Muscle layer of colon (tissue), 2 donors: Measurements from ENCODE around the gene APOA1.

Experiments
- H3K27ac ChIP-seq: one replicate; pipeline ENCODE4 v1.7.0; 2013; ENCODE audit warnings: low read depth, mild to moderate bottlenecking, low read length, moderate library complexity
- H3K27me3 ChIP-seq, 2 donors: one replicate each; pipeline ENCODE4 v1.7.0; 2013; ENCODE audit warnings: low read length in 2 of 2, mild to moderate bottlenecking in 2 of 2; ENCODE audit not compliant: insufficient read depth in 2 of 2, control insufficient read depth in 1 of 2
- H3K36me3 ChIP-seq: one replicate; pipeline ENCODE4 v1.7.0; 2013; ENCODE audit warnings: mild to moderate bottlenecking, low read length; ENCODE audit not compliant: insufficient read depth
- H3K4me1 ChIP-seq: one replicate; pipeline ENCODE4 v1.7.0; 2013; ENCODE audit warnings: mild to moderate bottlenecking, low read length; ENCODE audit not compliant: insufficient read depth
- H3K4me3 ChIP-seq, 2 donors: one replicate each; pipeline ENCODE4 v1.7.0; 2013; ENCODE audit warnings: low read length in 2 of 2, low read depth in 1 of 2, mild to moderate bottlenecking in 1 of 2, moderate library complexity in 1 of 2
- H3K9ac ChIP-seq: one replicate; pipeline ENCODE4 v1.7.0; 2013; ENCODE audit warnings: low read length
- H3K9me3 ChIP-seq: one replicate; pipeline ENCODE4 v1.7.0; 2013; ENCODE audit warnings: mild to moderate bottlenecking, low read length
- donor health status: abdominal sarcoma.
- donor health status: Adenocarcinoma of cecum.

Gene APOA1

GRCh38 chr11:116869610-116870009 is 32.2 kb upstream of the APOA1 start:
- Histone ChIP-seq H3K36me3 (peaks cover 71% of the 10 kb centered on the region), H3K27me3 (no peaks in the 10 kb centered on the region), H3K9ac (no peak overlapping the region), H3K4me1 (no peaks in the 10 kb centered on the region), H3K9me3 (no peaks in the 10 kb centered on the region), H3K27ac (no peak overlapping the region), H3K4me3 (no peak overlapping the region)

GRCh38 chr11:116868066-116868465 is 30.6 kb upstream of the APOA1 start:
- Histone ChIP-seq H3K27ac (no peak overlapping the region), H3K36me3 (peaks cover 65% of the 10 kb centered on the region), H3K9ac (no peak overlapping the region), H3K4me3 (no peak overlapping the region), H3K4me1 (no peaks in the 10 kb centered on the region), H3K27me3 (no peaks in the 10 kb centered on the region), H3K9me3 (no peaks in the 10 kb centered on the region)

DNA sequence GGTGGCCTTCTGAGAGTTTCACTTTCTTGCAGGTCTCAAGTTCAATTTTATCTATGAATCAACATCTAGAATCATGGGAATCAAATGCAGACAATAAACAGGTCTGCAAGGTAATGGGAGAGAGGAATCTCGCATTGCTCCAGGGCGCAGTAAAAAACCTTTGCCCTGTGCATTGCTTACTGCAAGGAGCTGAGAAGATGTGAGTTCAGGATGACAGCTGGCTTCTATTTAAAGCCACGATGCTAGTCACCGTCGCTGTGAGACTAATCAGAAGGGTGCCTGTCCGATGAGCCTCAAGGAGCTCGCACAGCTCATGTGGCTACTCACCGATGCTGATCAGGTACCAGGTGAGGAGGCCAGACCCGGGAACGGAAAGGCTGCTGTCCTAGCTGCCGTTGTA is 30.2 kb upstream of the APOA1 start:
- H3K27me3 ChIP-seq, result no peaks in the 10 kb centered on the region
- H3K4me1 ChIP-seq, result no peaks in the 10 kb centered on the region
- no peak overlapping the region for H3K9ac ChIP-seq
- H3K36me3 ChIP-seq, result peaks cover 61% of the 10 kb centered on the region
- H3K27ac ChIP-seq, result no peak overlapping the region
- H3K9me3 ChIP-seq, result no peaks in the 10 kb centered on the region
- no peak overlapping the region for H3K4me3 ChIP-seq

DNA sequence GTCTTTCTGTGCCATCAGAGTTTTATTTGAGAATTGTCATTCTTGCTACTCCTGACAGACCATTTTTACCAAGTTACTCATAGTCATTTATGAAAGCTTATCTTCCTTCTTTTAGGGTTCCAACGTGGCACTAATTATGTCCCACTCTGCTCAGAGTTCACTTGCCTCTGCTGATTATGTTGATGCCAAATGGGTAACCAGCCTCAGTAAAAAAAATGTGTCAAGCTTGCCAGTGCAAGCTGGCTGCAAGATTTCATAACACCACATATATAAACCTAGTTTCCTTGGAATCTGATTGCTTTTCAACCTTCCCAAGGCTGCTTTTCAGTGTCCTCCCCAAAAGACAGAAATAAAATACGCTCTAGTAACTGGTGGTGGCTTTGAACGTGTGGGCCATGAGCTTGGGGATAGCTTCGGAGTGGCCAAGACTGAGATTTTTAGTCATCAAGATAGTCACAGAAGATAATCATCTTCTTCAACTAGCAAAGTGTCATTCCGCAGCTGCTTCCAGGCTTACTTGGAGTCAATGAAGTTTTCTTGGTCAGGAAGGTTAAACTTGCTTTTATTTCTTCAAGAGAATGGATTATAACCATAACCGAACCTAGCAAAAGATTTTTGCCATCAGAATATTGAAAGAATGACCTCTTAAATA is 29.5 kb upstream of the APOA1 start:
- H3K4me3 ChIP-seq, result no peak overlapping the region
- no peaks in the 10 kb centered on the region for H3K4me1 ChIP-seq
- H3K27ac ChIP-seq, result no peak overlapping the region
- no peak overlapping the region for H3K9ac ChIP-seq
- H3K36me3 ChIP-seq, result peaks cover 65% of the 10 kb centered on the region
- no peaks in the 10 kb centered on the region for H3K27me3 ChIP-seq
- no peaks in the 10 kb centered on the region for H3K9me3 ChIP-seq

DNA sequence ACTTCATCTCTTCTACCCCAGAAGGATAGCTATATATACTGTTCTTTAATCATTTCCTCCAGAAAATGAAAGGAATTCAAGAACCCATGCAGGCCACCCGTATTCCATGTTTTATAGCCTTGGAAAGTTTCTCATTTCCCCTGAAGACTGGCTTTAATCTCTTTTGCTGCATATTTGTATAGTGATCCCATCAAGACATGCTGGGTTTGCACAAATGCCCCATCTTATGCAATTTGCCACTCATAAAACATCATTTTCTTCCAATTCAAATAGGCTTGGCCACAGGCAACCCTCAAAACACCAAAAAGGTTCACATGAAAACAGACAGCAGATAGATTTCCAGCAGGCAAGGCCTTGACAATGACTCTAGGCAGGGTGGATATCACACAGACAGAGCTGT is 28.3 kb upstream of the APOA1 start:
- no peak overlapping the region for H3K9ac ChIP-seq
- H3K4me3 ChIP-seq, result no peak overlapping the region
- H3K27me3 ChIP-seq, result no peaks in the 10 kb centered on the region
- H3K36me3 ChIP-seq, result peaks cover 69% of the 10 kb centered on the region
- no peak overlapping the region for H3K27ac ChIP-seq
- no peaks in the 10 kb centered on the region for H3K9me3 ChIP-seq
- H3K4me1 ChIP-seq, result no peaks in the 10 kb centered on the region

DNA sequence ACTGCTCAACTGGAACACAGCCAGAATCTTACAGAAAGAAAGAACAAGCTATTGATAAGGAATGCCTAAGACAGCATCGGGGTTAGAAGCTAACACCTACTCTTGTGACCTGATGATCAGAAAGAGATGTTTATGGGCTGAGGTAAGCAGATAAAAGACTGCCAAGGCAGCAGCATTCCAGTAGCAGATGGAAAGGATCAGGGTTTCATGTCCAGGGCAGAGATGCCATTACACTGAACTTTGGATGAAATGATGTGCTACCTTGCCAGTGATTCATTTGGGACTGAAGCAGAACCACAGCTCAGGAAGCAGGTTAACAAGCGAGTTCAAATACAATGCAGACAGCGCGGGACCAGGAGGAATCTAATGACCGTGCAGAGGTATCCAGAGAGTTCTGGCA is 27.1 kb upstream of the APOA1 start:
- H3K36me3 ChIP-seq, result peaks cover 67% of the 10 kb centered on the region
- H3K9me3 ChIP-seq, result no peaks in the 10 kb centered on the region
- no peaks in the 10 kb centered on the region for H3K27me3 ChIP-seq
- H3K4me3 ChIP-seq, result no peak overlapping the region
- H3K27ac ChIP-seq, result no peak overlapping the region
- H3K9ac ChIP-seq, result no peak overlapping the region
- no peaks in the 10 kb centered on the region for H3K4me1 ChIP-seq

GRCh38 chr11:116862951-116863350 is 25.5 kb upstream of the APOA1 start:
- Histone ChIP-seq H3K36me3 (peaks cover 78% of the 10 kb centered on the region), H3K27me3 (no peaks in the 10 kb centered on the region), H3K4me1 (no peaks in the 10 kb centered on the region), H3K27ac (no peak overlapping the region), H3K4me3 (no peak overlapping the region), H3K9me3 (no peaks in the 10 kb centered on the region), H3K9ac (no peak overlapping the region)

DNA sequence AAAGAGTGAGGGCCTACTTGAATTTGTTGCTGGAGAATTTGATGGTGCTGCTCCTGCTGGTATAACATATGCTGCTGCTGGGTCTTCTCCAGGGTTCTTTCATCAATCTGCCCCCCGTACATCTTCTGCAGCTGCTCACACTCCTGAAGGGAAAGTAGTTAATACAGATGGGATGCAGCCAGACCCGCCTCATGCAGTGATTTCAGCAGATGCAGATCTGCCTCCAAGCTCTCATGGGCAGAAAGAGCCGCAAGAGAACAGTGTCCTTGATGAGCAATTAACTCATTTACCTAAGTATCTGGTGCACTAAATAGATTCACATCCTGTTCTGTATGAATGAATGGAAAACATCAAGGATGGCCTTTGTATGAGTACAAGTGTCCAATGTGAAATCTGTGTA is 24.8 kb upstream of the APOA1 start:
- no peaks in the 10 kb centered on the region for H3K9me3 ChIP-seq
- no peaks in the 10 kb centered on the region for H3K27me3 ChIP-seq
- peaks cover 78% of the 10 kb centered on the region for H3K36me3 ChIP-seq
- H3K9ac ChIP-seq, result no peak overlapping the region
- H3K27ac ChIP-seq, result no peak overlapping the region
- H3K4me1 ChIP-seq, result no peaks in the 10 kb centered on the region
- no peak overlapping the region for H3K4me3 ChIP-seq

DNA sequence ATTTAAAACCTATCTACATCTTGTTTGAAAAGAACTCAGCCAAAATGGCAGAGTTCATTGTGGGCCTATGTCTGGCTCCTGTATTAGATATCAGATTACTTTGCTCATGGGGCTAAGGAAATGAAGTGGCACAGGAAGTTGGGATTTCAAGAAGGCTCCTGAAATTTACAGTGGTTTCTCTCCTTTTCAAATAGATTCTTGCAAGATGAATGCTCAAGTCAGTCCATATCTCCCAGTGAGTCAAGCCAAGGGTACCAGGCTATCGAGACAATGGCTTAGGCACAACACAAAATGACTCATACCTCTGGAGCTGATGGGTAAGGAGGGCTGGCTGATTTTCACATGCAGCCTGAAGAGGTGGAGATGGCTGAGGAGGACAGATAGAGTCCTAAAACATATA is 24.1 kb upstream of the APOA1 start:
- no peak overlapping the region for H3K9ac ChIP-seq
- H3K36me3 ChIP-seq, result peaks cover 78% of the 10 kb centered on the region
- no peak overlapping the region for H3K27ac ChIP-seq
- no peaks in the 10 kb centered on the region for H3K27me3 ChIP-seq
- no peaks in the 10 kb centered on the region for H3K4me1 ChIP-seq
- no peak overlapping the region for H3K4me3 ChIP-seq
- no peaks in the 10 kb centered on the region for H3K9me3 ChIP-seq

DNA sequence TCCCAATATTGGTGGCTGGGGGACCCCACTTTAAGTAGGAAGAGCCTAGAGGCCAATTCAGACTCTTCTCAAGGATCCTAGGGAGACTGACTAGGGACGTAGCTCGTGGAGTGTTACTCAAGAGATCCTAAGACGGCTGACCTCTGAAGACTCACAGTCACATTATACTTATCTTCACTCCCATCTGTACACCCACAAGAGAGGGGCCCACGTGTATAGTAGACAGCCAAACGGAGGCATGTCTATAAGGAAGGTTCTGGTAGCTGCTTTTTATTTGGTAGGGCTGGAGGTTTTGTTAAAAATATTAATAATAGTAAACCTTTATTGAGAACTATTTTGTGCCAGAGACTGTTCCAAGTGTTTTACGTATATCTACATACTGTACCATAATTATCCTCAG is 22.9 kb upstream of the APOA1 start:
- H3K4me3 ChIP-seq, result no peak overlapping the region
- no peak overlapping the region for H3K27ac ChIP-seq
- no peaks in the 10 kb centered on the region for H3K27me3 ChIP-seq
- no peak overlapping the region for H3K9ac ChIP-seq
- no peaks in the 10 kb centered on the region for H3K4me1 ChIP-seq
- peaks cover 75% of the 10 kb centered on the region for H3K36me3 ChIP-seq
- H3K9me3 ChIP-seq, result no peaks in the 10 kb centered on the region

GRCh38 chr11:116859175-116859574 is 21.8 kb upstream of the APOA1 start:
- no peaks in the 10 kb centered on the region for H3K4me1 ChIP-seq
- no peaks in the 10 kb centered on the region for H3K9me3 ChIP-seq
- H3K27me3 ChIP-seq, result no peaks in the 10 kb centered on the region
- H3K27ac ChIP-seq, result no peak overlapping the region
- H3K36me3 ChIP-seq, result peaks cover 70% of the 10 kb centered on the region
- no peak overlapping the region for H3K4me3 ChIP-seq
- H3K9ac ChIP-seq, result no peak overlapping the region

GRCh38 chr11:116857936-116858335 is 20.5 kb upstream of the APOA1 start:
- H3K9me3 ChIP-seq, result no peaks in the 10 kb centered on the region
- peaks cover 66% of the 10 kb centered on the region for H3K36me3 ChIP-seq
- H3K4me1 ChIP-seq, result no peaks in the 10 kb centered on the region
- no peak overlapping the region for H3K27ac ChIP-seq
- H3K9ac ChIP-seq, result no peak overlapping the region
- no peak overlapping the region for H3K4me3 ChIP-seq
- H3K27me3 ChIP-seq, result no peaks in the 10 kb centered on the region
